ENCODE data around the gene FHIP1A. TPM values are rescaled to one million over a fixed set of nuclear protein-coding genes. Genes with fewer than 3 reads are reported as not detected.

Gene FHIP1A
- total RNA-seq = 0.16 TPM in 1 of 2 replicates, not detected in the other

DNA sequence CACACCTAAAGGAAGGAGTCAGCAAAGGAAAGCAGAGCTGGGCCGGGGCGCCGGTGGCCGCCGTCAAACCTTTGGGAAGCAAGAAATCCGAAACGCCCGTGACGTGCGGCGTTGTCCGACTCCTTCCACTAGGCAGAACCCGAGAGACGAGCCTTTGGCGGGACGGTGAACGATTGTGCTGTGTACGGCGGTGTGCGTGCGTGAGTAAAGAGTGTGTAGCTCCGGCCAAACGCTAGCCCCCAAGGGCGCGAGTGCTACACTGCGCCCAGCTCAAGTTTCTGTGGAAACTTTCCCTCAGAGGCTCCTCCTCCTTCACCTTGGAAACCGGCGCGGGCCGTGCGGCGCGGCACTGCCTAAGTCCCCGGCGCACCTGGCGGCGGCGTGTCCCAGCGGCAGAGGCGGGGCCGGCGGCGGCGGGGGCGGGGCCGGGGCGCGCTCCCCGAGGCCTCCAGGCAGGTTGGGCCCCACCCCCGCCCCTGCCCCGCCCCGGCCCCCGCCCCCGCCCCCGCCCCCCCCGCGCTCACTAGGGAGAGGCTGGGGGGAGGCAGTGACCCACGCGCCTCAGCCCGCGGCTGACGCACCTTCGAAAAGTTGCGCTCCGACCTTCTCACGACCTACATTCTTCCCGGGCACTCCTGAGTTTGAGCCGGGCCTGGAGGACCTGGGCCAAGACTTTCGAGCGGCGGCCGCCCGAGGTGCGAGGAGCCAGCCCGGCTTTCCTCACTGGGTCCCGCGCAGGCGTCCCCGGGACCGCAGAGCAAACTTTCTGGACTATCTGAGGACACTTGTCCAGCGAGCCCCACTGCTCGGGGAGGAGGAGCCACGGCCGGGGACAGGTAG lies at the start of gene FHIP1A:
Gene FHIP1A, plus strand, starts transcription at position 547 of the 840 bp plus-strand sequence. CDS start 157,084 bp downstream, outside the sequence.

Other genes with a start within 250 kb of the FHIP1A start
- not detected in 2 replicates for gene PRSS48, start 132.0 kb upstream of the FHIP1A start, total RNA-seq
- 34.0 and 36.7 TPM in 2 replicates for gene SH3D19, start 83.6 kb upstream of the FHIP1A start, total RNA-seq

Data from bronchial smooth muscle cell (primary cell).